Ishikawa (cell line): ENCODE data around the gene PRDM2.

Experiments used
- CEBPB ChIP-seq: IDR thresholded peaks from 2 replicates; pipeline ENCODE4 v1.6.1; 2012
- CREB1 ChIP-seq: IDR thresholded peaks from 2 replicates; pipeline ENCODE4 v1.6.1; 2012; ENCODE audit warnings: low read depth
- EGR1 ChIP-seq: IDR thresholded peaks from 2 replicates; pipeline ENCODE4 v1.6.1; 2012
- EP300 ChIP-seq: IDR thresholded peaks from 2 replicates; pipeline ENCODE4 v1.6.1; 2012; ENCODE audit warnings: borderline replicate concordance
- FOXM1 ChIP-seq: IDR thresholded peaks from 2 replicates; pipeline ENCODE4 v1.6.1; 2012; ENCODE audit warnings: low read depth, borderline replicate concordance
- MAX ChIP-seq: IDR thresholded peaks from 2 replicates; pipeline ENCODE4 v1.6.1; 2012
- NFIC ChIP-seq: IDR thresholded peaks from 2 replicates; pipeline ENCODE4 v1.6.1; 2012
- RAD21 ChIP-seq: IDR thresholded peaks from 2 replicates; pipeline ENCODE4 v1.6.1; 2012; ENCODE audit warnings: low read depth
- REST ChIP-seq: IDR thresholded peaks from 2 replicates; pipeline ENCODE4 v1.6.1; 2012; ENCODE audit warnings: low read depth, mild to moderate bottlenecking
- TAF1 ChIP-seq: IDR thresholded peaks from 2 replicates; pipeline ENCODE4 v1.6.1; 2012; ENCODE audit warnings: low read depth, mild to moderate bottlenecking
- TCF12 ChIP-seq: IDR thresholded peaks from 2 replicates; pipeline ENCODE4 v1.6.1; 2012; ENCODE audit warnings: low read depth
- TEAD4 ChIP-seq: IDR thresholded peaks from 2 replicates; pipeline ENCODE4 v1.6.1; 2012
- USF1 ChIP-seq: IDR thresholded peaks from 2 replicates; pipeline ENCODE4 v1.6.1; 2012
- YY1 ChIP-seq: IDR thresholded peaks from 2 replicates; pipeline ENCODE4 v1.6.1; 2012; ENCODE audit warnings: low read depth
- ZBTB7A ChIP-seq: IDR thresholded peaks from 2 replicates; pipeline ENCODE4 v1.6.1; 2012; ENCODE audit warnings: low read depth

The PRDM2 gene

GRCh38 chr1:13799502-13800283 is 99.7 kb downstream of the PRDM2 start:
- no peak for TF ChIP-seq CEBPB
- no peak for TF ChIP-seq REST
- TF ChIP-seq YY1: no peak
- no peak for TF ChIP-seq RAD21
- TF ChIP-seq MAX: no peak
- TF ChIP-seq EP300: no peak
- TF ChIP-seq ZBTB7A: no peak
- TF ChIP-seq NFIC: no peak
- TF ChIP-seq TEAD4: no peak
- no peak for TF ChIP-seq FOXM1
- no peak for TF ChIP-seq TAF1
- no peak for TF ChIP-seq CREB1
- TF ChIP-seq TCF12: no peak
- no peak for TF ChIP-seq USF1
- no peak for TF ChIP-seq EGR1

DNA sequence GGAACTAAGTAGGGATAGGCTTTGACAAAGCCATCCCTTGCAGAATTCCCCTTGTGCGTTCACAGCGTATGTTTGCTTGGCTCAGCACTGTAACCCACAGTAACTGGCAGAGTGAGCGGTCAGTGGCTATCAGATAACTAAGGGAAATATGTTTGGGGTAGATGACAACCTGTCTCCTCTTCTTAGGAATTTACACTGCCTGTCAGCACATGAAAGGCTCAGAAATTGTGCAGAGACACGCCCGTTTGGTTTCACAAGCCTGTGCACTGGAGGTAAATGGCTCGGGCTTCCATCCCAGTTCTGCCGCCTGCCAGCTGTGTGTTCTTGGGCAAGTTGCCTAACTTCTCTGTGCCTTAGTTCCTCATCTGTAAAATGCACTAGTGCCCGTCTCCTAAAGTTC is 101.2 kb downstream of the PRDM2 start:
- TF ChIP-seq REST (no peak), USF1 (no peak), TCF12 (no peak), MAX (no peak), ZBTB7A (no peak), TAF1 (no peak), EGR1 (no peak), EP300 (no peak), TEAD4 (no peak), YY1 (no peak), NFIC (no peak), FOXM1 (no peak), CREB1 (no peak)

- TF ChIP-seq NFIC (no peak), YY1 (no peak), EP300 (no peak), ZBTB7A (no peak), EGR1 (no peak), MAX (no peak), RAD21 (no peak), USF1 (no peak), TCF12 (no peak), TAF1 (no peak), CREB1 (no peak), FOXM1 (no peak), REST (no peak), TEAD4 (no peak), CEBPB (no peak)
Measured at GRCh38 chr1:13801655-13802486, 101.9 kb downstream of the PRDM2 start.
